SK-MEL-5 (cell line): ENCODE data around the gene FGF14. TPM values are rescaled to one million over a fixed set of nuclear protein-coding genes. Genes with fewer than 3 reads are reported as not detected.

Experiments used
- DNase-seq: peaks from one replicate; pipeline ENCODE4 v3.0.0-alpha.2; 2016; ENCODE audit warnings: low read depth, low spot score
- in situ Hi-C: cut with HindIII; loops from 2 replicates; pipeline ENCODE4 v1.10.0; 2016; ENCODE audit warnings: low sequenced_read_pairs, high pct_unique_total_duplicates, low pct_unique_long_range_greater_than_20kb
- total RNA-seq: library from RNA; depleted of rRNA; stranded (reverse); fragments of >200 nt; shearing (Covaris generic); gene quantifications from 2 replicates; pipeline ENCODE4 v1.2.3, GENCODE V29; 2014

Gene FGF14
- total RNA-seq, 1 experiment from 2014 or later: 17.9 TPM

- DNase-seq: peak; percentile 8
- in situ Hi-C loops: no loop called here
These were observed 485.6 kb downstream of the FGF14 start for GRCh38 chr13:101916108-101916774.

GRCh38 chr13:101915755-101916107, 486.1 kb downstream of the FGF14 start:
- in situ Hi-C loops: no loop called here
- DNase-seq: no peak

GRCh38 chr13:101915331-101915730, 486.5 kb downstream of the FGF14 start:
- DNase-seq: no peak
- in situ Hi-C loops: no loop called here

- DNase-seq: no peak
- in situ Hi-C loops: no loop called here
These were observed 490.1 kb downstream of the FGF14 start for GRCh38 chr13:101911752-101912151.

- DNase-seq: no peak
- in situ Hi-C loops: no loop called here
These were observed 498.0 kb downstream of the FGF14 start for GRCh38 chr13:101903890-101904289.

GRCh38 chr13:101898676-101899075, 503.2 kb downstream of the FGF14 start:
- in situ Hi-C loops: no loop called here
- no peak for DNase-seq

GRCh38 chr13:101896541-101896940, 505.3 kb downstream of the FGF14 start:
- DNase-seq: no peak
- in situ Hi-C loops: no loop called here

GRCh38 chr13:101893021-101893420, 508.8 kb downstream of the FGF14 start:
- peak; percentile 58 for DNase-seq
- in situ Hi-C loops: no loop called here

GRCh38 chr13:101892296-101892695, 509.6 kb downstream of the FGF14 start:
- in situ Hi-C loops: no loop called here
- no peak for DNase-seq

- in situ Hi-C loops: no loop called here
- DNase-seq: no peak
These were observed 520.3 kb downstream of the FGF14 start for GRCh38 chr13:101881593-101881992.

GRCh38 chr13:101880581-101880980, 521.3 kb downstream of the FGF14 start:
- in situ Hi-C loops: no loop called here
- DNase-seq: no peak

- DNase-seq: no peak
- in situ Hi-C loops: no loop called here
These were observed 524.9 kb downstream of the FGF14 start for GRCh38 chr13:101876951-101877350.

GRCh38 chr13:101875717-101876393, 526.0 kb downstream of the FGF14 start:
- in situ Hi-C loops: no loop called here
- peak; percentile 96 for DNase-seq

- DNase-seq: no peak
- in situ Hi-C loops: no loop called here
These were observed 526.8 kb downstream of the FGF14 start for GRCh38 chr13:101875091-101875490.

- in situ Hi-C loops: no loop called here
- no peak for DNase-seq
These were observed 532.3 kb downstream of the FGF14 start for GRCh38 chr13:101869553-101869952.

- in situ Hi-C loops: no loop called here
- DNase-seq: no peak
These were observed 533.0 kb downstream of the FGF14 start for GRCh38 chr13:101868585-101869469.

GRCh38 chr13:101866889-101867581, 534.8 kb downstream of the FGF14 start:
- no peak for DNase-seq
- in situ Hi-C loops: no loop called here

- DNase-seq: no peak
- in situ Hi-C loops: no loop called here
These were observed 543.0 kb downstream of the FGF14 start for GRCh38 chr13:101858860-101859259.
